NT2/D1 (cell line): Measurements from ENCODE around the gene SLC34A1.

Experiments
- SUZ12 ChIP-seq: IDR thresholded peaks from 2 replicates; pipeline ENCODE4 v1.6.1; 2011; ENCODE audit not compliant: insufficient read length, insufficient read depth; ENCODE audit errors: extremely low read depth
- YY1 ChIP-seq: IDR thresholded peaks from 2 replicates; pipeline ENCODE4 v1.6.1; 2011; ENCODE audit not compliant: insufficient read length, insufficient read depth
- ZNF274 ChIP-seq: IDR thresholded peaks from 2 replicates; pipeline ENCODE4 v1.6.1; 2011; ENCODE audit warnings: mild to moderate bottlenecking, low read depth, low read length

DNA sequence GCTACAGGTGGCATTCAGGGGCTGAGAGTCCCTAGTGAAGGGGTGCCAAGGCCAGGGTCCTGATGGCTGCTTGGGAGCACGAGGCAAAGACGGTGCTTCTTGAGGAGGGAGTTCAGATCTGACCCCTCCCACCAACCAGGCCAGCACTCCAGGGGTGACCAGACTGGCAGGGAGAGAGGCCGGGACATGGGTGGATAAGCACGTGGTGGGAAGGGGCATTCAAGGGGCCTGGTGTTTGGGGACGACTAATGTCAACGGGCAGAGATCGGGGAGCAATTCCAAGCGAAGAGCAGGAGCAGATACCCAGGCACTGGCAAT lies 22.0 kb upstream of the SLC34A1 start:
- TF ChIP-seq SUZ12 (no peak), YY1 (no peak), ZNF274 (no peak)
